ENCODE measurements around the gene BTBD16.

DNA sequence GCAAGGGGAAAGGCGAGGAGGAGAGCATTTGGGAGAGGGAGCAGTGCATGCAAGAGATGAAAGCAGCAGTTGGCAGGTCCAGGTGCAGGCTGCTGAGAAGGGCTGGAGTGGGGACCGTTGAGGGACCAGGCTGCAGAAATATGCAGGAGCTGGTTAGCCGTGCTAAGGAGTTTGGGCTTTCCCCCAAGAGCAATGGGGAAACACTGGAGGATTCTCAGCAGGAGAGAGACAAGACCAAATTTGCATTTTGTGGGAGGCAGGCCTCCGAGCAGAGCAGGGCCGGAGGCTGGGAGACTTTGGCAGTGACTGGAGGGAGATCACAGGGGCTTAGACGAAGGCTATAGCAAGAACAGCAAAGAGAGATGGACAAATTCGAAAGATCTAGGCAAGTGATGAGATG lies 11.8 kb downstream of the BTBD16 start:
- TF ChIP-seq CTCF (IDR thresholded peaks at IDR 0.05) = no peak
- TF ChIP-seq ZFX (IDR thresholded peaks at IDR 0.05; ENCODE audit: borderline replicate concordance) = no peak
